Inflammatory macrophage (primary cell): Measurements from ENCODE around the gene PCNX2.
"Not testable (repeated sequence)": the region's sequence is repeated elsewhere in the genome, so short reads cannot be mapped to it uniquely, and the experiment has no call there.

ENCODE experiments used
- DNase-seq, 2 donors: peaks; one replicate each; pipeline ENCODE4 v3.0.0-alpha.2; 2020 to 2022

Gene PCNX2

DNA sequence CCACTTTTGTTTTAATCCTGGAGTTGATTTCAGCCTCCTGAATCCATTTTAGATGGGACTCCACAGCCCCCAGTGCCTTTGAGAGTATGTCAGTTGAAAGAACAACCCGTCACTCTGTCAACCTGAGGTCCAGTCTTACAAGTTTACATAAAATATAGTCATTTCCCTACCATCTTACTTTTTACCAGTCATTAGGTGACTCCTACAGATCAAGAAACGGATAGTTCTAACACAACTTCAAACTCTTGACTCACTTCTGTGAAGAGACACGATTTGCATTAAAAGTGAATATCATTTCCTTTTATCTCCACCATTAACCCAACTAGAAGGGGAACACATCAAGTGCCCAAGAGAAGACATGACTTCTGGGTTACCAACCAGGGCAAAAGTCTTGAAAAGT, 198.0 kb downstream of the PCNX2 start:
- DNase-seq: no peak

DNA sequence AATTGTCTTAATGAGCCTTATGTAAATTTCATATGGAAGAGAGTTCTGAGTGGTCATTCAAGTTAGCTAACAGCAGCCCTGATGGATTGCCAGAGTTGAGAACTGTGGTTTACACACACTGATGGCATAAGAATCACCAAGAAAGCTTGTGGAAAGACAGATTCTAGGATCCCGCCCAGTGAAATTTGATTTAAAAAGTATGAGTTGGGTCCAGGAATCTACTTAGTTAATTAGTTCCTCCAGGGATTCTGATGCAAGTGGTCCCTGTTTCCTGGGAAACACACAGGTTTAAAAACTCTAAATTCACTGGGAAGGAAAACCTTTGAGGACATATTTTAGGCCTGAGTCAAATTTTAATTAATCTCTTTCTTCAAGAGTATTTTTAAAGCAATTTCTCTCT, 200.8 kb downstream of the PCNX2 start:
- DNase-seq: no peak

DNA sequence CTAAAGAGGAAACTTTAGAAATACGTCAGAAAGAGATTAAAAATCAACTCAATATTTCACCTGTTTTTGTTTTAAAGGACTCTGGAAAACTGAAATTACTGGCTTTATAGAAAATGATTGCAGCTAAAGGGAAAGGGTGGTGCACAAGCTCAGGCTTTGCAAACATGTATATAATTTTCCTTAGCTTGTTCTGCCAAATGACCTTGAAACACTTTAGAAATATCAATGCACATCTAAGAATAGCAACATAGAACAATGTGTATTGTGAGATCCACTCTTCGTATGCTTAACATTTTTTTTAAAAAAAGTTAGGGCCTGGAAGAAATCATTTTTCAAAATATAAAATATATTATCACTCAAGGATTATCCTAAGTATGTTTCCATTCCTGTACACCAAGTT, 201.3 kb downstream of the PCNX2 start:
- DNase-seq: no peak

DNA sequence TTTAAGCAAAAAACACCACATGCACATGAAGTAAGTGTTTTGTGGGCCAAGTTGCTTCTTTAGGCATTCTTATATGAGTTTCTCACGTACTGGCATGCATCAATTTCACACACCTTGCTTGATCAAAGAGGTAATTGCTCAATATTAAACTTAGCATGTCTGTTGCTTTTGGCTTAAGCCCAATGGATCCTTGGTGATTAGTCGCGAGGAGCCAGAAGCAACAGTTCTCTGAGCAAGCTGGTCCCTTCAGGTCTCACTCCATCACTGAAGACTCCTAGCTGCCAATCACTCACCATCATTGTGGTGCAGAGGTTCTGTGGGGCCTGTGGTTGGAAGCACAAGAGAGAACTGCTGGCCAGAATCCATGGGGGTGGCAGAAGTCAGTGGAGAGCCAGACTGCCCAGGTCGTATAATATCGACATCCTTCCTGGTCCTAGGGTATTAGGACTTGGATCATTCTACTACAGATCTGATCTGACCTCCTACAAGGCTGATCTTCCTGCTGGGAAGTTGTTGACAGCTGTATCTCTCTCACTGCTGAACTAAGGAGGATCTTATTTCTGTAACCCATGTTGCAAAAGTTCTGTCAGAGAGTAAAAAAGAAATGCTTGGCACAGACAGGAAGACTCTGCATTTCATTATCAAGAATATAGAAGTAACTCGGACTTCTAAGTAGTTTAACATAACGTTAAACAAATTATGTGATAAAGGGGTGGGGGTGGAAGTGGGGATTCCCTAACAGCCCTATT, 204.6 kb downstream of the PCNX2 start:
- DNase-seq: no peak

DNA sequence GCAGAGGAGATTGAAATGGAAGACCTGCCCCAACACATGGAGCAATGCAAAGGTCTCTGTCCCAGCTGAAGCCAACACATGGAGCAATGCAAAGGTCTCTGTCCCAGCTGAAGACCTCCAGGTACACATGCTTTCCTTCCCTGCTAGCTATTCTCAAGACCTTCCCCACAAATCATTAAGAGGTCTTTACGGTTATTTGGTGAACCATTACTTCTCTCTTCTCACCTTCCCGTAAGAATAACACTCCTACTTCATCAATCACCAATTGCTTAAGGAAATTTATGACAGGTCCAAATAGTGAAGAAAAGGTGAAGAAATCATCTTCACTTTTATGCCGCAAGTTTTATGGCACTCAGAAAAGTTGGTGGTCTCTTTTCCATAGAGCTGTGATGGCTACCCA, 206.3 kb downstream of the PCNX2 start:
- DNase-seq: no peak

DNA sequence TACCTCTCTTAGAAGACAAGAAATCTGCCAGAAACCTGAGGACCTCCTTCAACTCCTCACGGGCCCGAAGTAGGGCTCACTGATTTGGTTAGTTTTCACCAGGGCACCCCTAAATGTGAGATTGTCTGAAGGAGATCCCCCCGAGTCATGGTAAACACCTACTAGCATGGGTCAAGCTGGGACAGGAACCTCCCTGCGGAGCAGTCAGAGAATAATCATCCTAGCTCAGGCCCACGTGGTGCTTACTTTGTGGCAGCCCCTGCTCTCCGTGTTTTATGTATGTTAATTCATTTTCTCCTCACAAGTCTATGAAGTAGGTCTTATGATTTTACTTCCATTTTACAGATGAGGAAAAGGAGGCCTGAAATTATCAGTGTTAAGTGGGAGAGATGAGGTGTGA, 206.9 kb downstream of the PCNX2 start:
- DNase-seq: no peak

DNA sequence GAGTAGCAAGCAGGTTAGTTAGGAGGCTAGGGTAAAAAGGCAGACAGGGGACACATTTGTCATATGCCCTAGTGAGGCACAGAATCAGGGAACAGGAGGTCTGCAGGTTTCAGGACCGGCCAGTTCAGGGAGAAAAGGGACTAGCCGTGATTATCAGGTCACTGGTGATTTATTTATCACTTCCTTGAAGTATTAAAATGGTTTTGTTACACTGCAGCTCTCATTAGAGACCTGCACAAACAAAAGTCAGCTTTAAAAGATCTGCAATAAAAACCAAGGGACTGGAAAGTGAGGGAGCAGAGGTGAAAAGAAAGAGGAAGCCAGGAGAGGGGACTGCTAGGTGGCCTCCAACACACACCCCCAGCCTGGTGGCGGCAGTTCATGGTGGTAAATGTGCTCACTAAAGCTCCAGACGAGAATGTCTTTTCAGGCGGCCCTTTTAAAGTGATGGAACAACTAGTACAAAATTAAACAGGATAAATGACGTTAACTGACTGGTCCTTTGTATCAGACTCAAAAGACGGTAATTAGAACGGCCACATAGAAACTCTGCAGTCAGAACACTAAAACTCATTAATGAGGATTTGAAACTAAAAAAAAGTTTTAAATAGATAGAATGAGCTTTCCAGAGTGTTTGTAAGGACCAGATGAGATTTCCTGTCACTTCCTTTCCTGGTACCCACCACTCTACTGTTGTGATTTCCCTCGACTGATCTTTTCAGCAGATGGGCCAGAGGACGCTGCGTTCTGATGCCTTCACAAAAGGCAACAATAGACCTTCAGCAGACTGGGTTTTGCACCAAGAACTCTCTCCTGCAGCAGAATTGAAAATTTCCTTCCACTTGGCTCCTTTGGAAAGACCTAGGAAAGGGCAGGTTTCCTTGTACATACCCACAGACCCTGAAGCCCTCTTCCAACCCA, 208.3 kb downstream of the PCNX2 start:
- DNase-seq: no peak

DNA sequence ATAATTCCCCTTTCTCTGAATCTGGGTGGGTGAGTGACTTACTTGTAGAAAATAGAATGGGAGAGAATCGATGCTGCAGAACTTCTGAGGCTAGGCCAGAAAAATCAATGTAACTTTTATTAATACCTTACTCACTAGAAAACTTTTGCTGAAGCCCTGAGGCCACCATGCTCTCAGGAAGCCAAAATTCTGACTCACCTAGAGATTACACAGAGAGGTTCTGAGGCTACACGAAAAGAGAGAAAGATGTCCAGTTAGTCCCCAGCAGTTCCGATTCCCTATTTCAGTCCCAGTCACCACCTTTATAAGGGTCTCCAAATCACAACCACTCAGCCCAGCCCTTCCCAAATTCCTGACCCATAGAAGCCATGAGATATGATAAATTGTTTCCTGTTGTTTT, 210.0 kb downstream of the PCNX2 start:
- no peak for DNase-seq

DNA sequence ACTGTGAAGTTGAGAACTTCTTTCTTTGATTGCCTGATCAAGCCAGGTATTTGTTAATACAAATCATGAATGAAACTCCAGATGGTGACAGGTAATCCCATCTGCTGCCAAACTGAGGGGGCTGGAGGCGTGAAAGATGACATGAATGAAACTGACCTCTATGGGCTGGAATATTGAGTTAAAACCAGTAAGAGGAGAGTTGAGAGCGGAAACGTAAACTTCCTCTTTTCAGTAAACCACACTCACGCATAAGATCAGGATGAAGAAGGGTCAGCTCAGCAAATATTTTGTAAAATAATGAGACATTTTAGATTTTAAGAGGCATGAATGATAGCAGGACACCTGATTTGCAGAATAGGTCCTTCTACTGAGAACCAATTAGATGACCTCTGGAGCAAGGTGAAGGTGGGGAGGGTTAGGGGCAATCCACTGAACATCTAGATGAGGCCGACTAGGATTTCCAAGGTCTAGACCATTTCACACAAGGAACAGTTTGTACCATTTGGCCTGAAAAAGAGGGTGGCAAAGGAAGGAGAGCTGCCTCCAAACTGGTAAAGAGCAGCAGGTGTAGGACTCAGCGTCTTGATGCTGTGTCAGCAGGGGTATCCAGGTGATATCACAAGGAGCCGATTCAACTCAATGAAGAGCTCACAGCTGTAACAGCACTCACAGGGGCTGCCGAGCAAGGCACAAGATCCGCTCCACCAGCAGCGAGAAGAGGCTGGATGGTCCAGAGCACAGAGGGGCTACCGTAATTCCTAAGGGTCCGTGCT, 212.6 kb downstream of the PCNX2 start:
- DNase-seq: peak; percentile 27 to 44

DNA sequence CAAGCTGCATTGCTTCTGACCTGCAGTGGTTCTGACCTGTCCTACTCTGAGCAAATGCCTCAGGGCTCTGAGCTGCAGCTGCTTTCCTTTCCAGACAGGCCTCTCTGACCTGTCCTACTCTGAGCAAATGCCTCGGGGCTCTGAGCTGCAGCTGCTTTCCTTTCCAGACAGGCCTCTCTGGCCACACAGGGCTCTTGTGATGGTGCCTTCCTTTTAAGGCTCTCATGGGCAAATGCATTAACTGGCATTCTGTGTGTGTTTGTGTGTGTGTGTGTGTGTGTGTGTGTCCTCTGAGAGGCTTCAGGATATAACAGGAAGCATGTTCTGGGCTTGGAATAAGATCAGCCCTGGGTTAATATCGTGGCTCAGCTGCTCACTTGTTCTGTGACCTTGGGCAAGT, 213.8 kb downstream of the PCNX2 start:
- DNase-seq: no peak

DNA sequence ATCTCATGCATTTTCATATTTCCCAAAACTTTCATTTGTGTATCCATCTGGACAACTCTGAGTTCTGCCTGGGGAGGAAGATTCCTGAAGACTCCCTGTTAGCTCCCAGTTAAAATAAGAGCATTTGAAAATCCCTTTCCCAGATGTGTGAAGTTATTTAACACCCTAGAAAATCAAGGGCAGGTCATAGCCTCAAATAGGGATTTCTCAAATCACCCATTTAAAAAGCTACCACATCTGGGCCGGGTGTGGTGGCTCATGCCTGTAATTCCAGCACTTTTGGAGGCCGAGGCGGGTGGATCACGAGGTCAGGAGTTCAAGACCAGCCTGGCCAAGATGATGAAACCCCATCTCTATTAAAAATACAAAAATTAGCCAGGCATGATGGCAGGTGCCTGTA, 214.7 kb downstream of the PCNX2 start:
- DNase-seq: not testable (repeated sequence)

DNA sequence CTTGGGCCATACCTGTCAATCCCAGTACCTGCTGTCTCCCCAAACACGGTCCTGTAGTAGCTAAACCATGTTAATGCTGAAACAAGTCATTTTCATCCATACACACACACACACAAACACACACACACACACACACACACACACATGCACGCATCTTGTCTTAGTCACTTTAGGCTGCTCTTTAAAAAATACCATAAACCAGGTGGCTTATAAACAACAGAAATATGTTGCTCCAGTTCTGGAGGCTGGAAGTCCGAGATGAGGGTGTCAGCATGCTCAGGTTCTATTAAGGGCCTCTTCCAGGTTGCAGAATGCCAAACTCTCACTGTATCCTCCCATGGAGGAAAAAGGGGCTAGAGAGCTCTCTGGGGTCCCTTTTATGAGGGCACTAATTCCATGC, 215.2 kb downstream of the PCNX2 start:
- no peak for DNase-seq

DNA sequence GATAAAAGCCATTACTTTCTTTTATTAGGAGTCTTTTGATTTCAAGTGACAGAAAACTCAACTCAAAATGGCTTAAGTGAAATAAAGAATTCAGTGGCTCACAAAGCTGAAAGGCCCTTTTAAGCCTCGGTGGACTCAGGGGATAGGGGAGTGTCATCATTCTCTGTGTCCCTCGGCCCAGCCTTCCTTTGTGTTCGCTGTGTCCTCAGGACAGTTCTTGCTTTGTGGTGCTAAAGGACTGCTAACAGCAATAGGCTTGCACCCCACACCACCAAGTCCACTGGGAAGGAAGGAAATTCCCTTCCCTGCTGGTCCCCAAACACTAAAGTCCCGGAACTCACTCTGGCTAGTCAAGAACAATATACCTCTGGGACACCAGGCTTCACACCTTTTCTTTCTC, 216.0 kb downstream of the PCNX2 start:
- DNase-seq: no peak

DNA sequence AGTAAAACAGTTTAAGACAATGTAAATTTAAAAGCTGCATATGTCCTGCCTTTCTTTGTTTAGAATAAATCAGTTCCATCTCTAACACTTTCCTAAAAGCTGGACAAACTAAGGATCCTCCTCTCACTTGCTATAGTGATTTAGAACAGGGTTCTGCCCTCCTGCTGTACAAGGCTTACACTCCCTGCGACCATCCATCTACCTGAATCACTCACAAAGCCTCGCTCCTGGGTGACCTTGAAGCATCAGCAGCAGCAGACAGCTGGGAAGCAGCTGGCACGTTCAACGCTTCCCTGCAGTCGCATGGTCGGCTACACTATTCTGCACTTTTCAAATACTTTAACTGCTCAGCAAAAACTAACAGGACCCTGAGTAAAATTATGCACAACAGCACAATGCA, 217.1 kb downstream of the PCNX2 start:
- no peak for DNase-seq

DNA sequence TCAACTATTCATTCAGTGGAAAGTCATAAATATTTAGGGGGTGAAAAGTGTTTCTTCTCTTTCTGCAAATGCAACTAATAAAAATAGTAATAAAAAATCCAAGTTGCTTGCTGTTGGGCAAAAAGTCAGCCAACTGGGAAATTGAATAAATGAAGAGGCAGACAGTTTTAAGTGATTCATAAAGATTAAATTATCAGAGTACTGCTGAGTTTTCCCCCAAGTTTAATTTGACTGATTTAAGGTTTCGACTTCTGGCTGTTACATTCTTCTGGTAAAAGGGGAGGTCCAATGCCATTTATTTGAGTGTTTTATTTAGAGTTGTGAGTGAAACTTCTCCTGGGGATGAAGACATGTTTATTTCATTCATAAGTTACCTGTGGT, 219.6 kb downstream of the PCNX2 start:
- DNase-seq: no peak

DNA sequence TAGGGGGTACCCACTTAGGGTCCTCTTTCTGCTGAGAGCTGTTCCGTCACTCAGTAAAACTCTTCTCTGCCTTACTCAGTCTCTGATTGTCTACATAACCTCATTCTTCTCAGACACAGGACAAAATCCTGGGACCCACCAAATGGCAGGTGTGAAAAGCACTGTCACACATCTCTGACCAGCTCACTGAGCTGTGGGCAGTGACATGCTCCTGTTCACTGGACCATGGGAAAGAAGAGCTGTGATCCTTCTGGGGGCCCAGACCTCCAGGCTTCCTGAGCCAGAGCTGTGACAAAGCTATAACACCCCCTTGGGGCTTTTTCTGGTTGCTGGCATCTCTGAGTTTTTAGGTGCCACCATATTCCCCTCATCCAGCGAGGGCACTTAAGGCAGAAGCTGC, 229.4 kb downstream of the PCNX2 start:
- DNase-seq: no peak

DNA sequence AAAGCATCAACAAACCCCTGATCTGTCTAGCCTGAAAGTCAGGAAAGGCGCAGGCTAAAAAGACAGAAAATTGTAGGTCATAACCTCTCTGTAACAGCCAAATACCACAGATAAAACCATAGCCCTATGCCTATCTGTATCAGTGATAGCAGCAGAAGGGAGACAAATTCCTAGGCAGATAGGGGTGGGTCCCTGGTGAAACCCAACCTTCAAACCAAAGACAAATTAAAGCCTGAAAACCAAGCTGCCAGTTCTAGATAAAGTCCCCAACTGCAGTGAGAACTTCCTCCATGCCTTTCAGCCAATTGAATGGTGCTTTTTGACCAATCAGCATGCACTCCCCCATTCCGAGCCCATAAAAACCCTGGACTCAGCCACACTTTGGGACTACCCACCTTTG, 229.8 kb downstream of the PCNX2 start:
- DNase-seq: no peak

DNA sequence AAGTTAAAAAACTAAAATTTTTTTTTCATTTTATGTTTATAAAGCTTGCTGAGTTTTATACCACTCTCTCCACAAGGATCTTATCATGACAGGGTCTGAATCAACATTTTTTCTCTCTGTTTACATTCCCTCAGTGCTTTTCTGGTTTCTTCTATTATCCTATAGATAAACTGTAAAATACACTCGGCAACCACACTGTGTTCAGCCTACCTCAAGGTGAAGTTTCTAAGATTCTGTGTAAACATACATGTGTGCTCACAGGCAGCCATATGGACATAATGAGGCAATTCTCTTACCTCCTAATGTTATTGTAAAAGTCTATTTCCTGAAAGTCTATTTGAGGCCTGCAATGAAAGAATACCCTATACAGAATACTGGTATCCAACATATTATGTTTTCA, 230.5 kb downstream of the PCNX2 start:
- DNase-seq: no peak

DNA sequence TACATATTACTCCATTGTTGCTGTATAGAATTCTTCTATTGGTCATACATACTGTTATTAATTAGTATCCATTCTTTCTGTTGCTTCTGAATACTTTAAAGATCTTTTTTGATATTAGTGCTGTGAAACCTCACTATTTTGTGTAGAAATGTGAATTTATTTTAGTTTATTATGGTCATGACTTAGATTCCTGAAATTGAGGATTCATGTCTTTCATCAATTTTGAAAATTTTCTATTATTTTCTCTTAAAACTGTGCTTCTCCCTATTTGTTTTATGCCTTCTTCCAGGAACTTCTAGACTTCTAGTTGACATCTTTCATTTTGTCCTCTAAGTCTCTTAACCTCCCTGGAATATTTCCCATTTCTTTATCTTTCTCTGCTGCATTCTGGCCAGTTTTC, 232.1 kb downstream of the PCNX2 start:
- DNase-seq: no peak

DNA sequence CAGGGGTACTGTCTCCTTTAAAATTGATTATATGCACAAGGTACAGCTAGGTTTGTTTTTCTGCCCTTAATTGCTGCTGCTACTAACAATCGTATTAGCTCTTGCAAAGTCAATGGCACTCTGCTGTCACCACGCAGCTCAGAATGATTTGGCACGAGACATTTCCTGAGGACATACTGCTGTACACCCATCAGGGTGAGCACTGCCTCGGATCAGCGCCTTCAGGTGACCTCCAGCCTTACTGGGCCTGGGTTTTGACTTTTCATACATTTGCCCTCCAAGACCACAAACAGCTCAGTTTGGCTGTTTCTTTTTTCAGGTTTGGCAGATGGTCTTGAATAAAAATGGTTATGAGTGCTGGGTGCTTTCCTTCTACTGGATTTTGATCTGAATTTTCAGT, 234.3 kb downstream of the PCNX2 start:
- DNase-seq: no peak

DNA sequence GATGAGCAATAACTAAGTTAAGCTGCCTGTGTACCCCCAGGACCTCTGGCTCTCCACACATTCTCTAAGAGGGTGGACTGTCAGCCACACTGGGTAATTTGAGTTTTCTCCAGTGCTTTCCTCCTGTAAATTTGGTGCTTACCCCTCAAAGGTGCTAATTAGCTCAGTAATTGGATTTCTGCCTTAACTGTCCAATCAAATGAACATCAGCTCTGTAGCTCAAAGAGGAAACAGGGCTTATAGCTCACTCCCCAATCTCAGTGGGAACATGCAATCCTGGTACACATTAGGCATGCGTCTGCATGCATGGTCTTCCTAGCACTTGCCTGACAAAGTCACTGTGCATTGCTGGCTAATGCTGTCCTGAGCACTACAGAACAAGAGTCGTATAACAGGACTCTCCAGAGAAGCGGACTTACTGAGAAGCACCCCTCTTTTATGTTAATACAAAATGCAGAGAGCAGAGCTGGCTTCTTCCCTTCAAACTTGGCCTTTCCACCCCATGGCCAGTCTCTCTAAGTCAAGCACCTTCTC, 235.0 kb downstream of the PCNX2 start:
- DNase-seq: no peak

DNA sequence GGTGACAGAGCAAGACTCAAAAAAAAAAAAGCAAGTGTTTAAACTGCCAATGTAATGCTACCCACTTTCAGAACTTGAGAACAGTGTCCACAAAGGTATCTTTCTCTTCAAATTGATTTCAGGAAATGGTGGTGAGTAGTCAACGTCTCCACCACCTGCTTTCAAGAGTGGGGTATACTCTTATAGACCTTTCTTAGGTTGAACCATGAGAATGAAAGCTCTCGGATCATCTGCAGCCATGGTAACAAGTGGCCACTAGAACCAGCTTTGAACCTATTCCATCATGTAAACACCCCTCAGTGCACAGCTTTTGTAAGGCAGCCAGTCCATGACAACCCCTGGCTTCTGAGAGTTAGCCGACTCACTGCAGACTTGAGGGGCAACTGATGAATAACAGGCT, 237.7 kb downstream of the PCNX2 start:
- no peak for DNase-seq
